WTC11 (cell line): Measurements from ENCODE around the gene WDPCP. TPM values are rescaled to one million over a fixed set of nuclear protein-coding genes. Genes with fewer than 3 reads are reported as not detected.

ENCODE experiments used
- ATAC-seq: fragments of 200-7000 bp; cut with Tn5 transposase; 2 replicates; pipeline ENCODE4 v1.10.0; 2021; ENCODE audit warnings: mild to moderate bottlenecking, moderate library complexity
- CTCF ChIA-PET: fragments of 300-600 bp; sonication (Branson Sonifier 250); formaldehyde crosslinking; loops from one replicate; lab custom pipeline; 2021; ENCODE audit warnings: antibody characterized with exemption; lab: Charles Lee
- POLR2A ChIA-PET: fragments of 350-600 bp; sonication (Branson Sonifier 250); formaldehyde crosslinking; loops from one replicate; lab custom pipeline; 2021; ENCODE audit warnings: antibody characterized with exemption; lab: Charles Lee
- DNase-seq: peaks from one replicate; pipeline ENCODE4 v3.0.0; 2021; ENCODE audit warnings: low spot score
- H3K27ac Mint-ChIP-seq: 2 replicates; pipeline ENCODE4 v1.8.0; 2021; ENCODE audit warnings: mixed read lengths
- H3K27me3 Mint-ChIP-seq: 2 replicates; pipeline ENCODE4 v1.8.0; 2021; ENCODE audit warnings: low read depth, mild to moderate bottlenecking, moderate library complexity, mixed read lengths
- H3K36me3 Mint-ChIP-seq: 2 replicates; pipeline ENCODE4 v1.8.0; 2021; ENCODE audit warnings: mixed read lengths
- H3K4me1 Mint-ChIP-seq: 2 replicates; pipeline ENCODE4 v1.8.0; 2022; ENCODE audit warnings: mixed read lengths
- H3K4me3 Mint-ChIP-seq: 2 replicates; pipeline ENCODE4 v1.8.0; 2021; ENCODE audit warnings: mild to moderate bottlenecking, moderate library complexity, mixed read lengths
- H3K9me3 Mint-ChIP-seq: 2 replicates; pipeline ENCODE4 v1.8.0; 2021; ENCODE audit warnings: mixed read lengths
- ATF6 ChIP-seq: sonication (generic); formaldehyde crosslinking; IDR thresholded peaks from 2 replicates; pipeline ENCODE4 v1.8.1; 2023; ENCODE audit warnings: mild to moderate bottlenecking, missing genetic modification reagents
- CDX4 ChIP-seq: fragments of 250-450 bp; sonication (Bioruptor Pico); IDR thresholded peaks from 2 replicates; pipeline ENCODE4 v1.9.0; 2021; ENCODE audit warnings: moderate library complexity, mild to moderate bottlenecking, inconsistent platforms, borderline replicate concordance
- FOXJ3 ChIP-seq: sonication (generic); formaldehyde crosslinking; IDR thresholded peaks from 2 replicates; pipeline ENCODE4 v1.9.0; 2021; ENCODE audit warnings: missing genetic modification reagents, mild to moderate bottlenecking, borderline replicate concordance
- IRF1 ChIP-seq: sonication (generic); formaldehyde crosslinking; IDR thresholded peaks from 2 replicates; pipeline ENCODE4 v1.8.0; 2023; ENCODE audit warnings: missing genetic modification reagents
- JAZF1 ChIP-seq: fragments of 250-450 bp; sonication (Bioruptor Pico); IDR thresholded peaks from 2 replicates; pipeline ENCODE4 v1.9.0; 2021; ENCODE audit warnings: moderate library complexity, mild to moderate bottlenecking, inconsistent platforms
- KAT7 ChIP-seq: sonication (generic); formaldehyde crosslinking; IDR thresholded peaks from 2 replicates; pipeline ENCODE4 v1.8.1; 2023; ENCODE audit warnings: missing genetic modification reagents, mild to moderate bottlenecking, borderline replicate concordance
- NR2C2 ChIP-seq: sonication (generic); formaldehyde crosslinking; IDR thresholded peaks from 2 replicates; pipeline ENCODE4 v1.8.0; 2022; ENCODE audit warnings: mild to moderate bottlenecking, missing genetic modification reagents
- NR3C1 ChIP-seq: sonication (generic); formaldehyde crosslinking; conservative IDR thresholded peaks from 2 replicates; pipeline ENCODE4 v1.8.1; 2023; ENCODE audit warnings: low read depth, mild to moderate bottlenecking, missing genetic modification reagents
- PREB ChIP-seq: sonication (generic); formaldehyde crosslinking; IDR thresholded peaks from 2 replicates; pipeline ENCODE4 v1.8.1; 2022; ENCODE audit warnings: mild to moderate bottlenecking, missing genetic modification reagents, moderate library complexity, borderline replicate concordance
- USF2 ChIP-seq: sonication (generic); formaldehyde crosslinking; IDR thresholded peaks from 2 replicates; pipeline ENCODE4 v1.8.1; 2023; ENCODE audit warnings: mild to moderate bottlenecking, missing genetic modification reagents, moderate library complexity
- ZBTB21 ChIP-seq: sonication (generic); formaldehyde crosslinking; IDR thresholded peaks from 2 replicates; pipeline ENCODE4 v1.8.1; 2023; ENCODE audit warnings: mild to moderate bottlenecking, missing genetic modification reagents, borderline replicate concordance
- ZMAT4 ChIP-seq: fragments of 250-450 bp; sonication (Bioruptor Pico); IDR thresholded peaks from 2 replicates; pipeline ENCODE4 v1.9.0; 2021; ENCODE audit warnings: mild to moderate bottlenecking
- ZNF121 ChIP-seq: sonication (generic); formaldehyde crosslinking; IDR thresholded peaks from 2 replicates; pipeline ENCODE4 v1.8.0; 2023; ENCODE audit warnings: missing genetic modification reagents
- ZNF416 ChIP-seq: fragments of 250-450 bp; sonication (Bioruptor Pico); IDR thresholded peaks from 2 replicates; pipeline ENCODE4 v1.9.0; 2021; ENCODE audit warnings: mild to moderate bottlenecking, inconsistent platforms
- ZNF425 ChIP-seq: fragments of 250-450 bp; sonication (Bioruptor Pico); conservative IDR thresholded peaks from 2 replicates; pipeline ENCODE4 v1.9.0; 2021; ENCODE audit warnings: mild to moderate bottlenecking
- ZNF532 ChIP-seq: fragments of 250-450 bp; sonication (Bioruptor Pico); IDR thresholded peaks from 2 replicates; pipeline ENCODE4 v1.9.0; 2021; ENCODE audit warnings: mild to moderate bottlenecking, borderline replicate concordance
- total RNA-seq: library from RNA; stranded (reverse); gene quantifications from 3 replicates; pipeline ENCODE4 v1.2.3, GENCODE V29; 2021

WDPCP gene
- total RNA-seq, 1 experiment from 2014 or later = 10.9 TPM

GRCh38 chr2:63225964-63226686 is 362.2 kb downstream of the WDPCP start (continued):
- TF ChIP-seq FOXJ3 (CRISPR knock-in tag) = no peak
- no peak for TF ChIP-seq ZBTB21 (CRISPR knock-in tag)
- no peak for TF ChIP-seq CDX4 (CRISPR knock-in tag)
- no peak for TF ChIP-seq ATF6 (CRISPR knock-in tag)
- TF ChIP-seq KAT7 = no peak
- TF ChIP-seq USF2 (CRISPR knock-in tag) = no peak
- TF ChIP-seq ZNF425 (CRISPR knock-in tag) = no peak
- TF ChIP-seq ZMAT4 (CRISPR knock-in tag) = no peak
- TF ChIP-seq ZNF416 (CRISPR knock-in tag) = no peak
- TF ChIP-seq IRF1 = no peak

- no peaks in the 10 kb centered on the region for H3K27me3 Mint-ChIP-seq
- H3K9me3 Mint-ChIP-seq = peaks cover 6% of the 10 kb centered on the region
- H3K36me3 Mint-ChIP-seq = no peaks in the 10 kb centered on the region
- DNase-seq (no peak), ATAC-seq (no peak)
- POLR2A ChIA-PET = no interaction called here
- TF ChIP-seq ZNF121 (CRISPR knock-in tag) = no peak
- no peak for TF ChIP-seq NR3C1
- CTCF ChIA-PET = no interaction called here
- no peak overlapping the region for H3K4me3 Mint-ChIP-seq
- no peak overlapping the region for H3K27ac Mint-ChIP-seq
- no peaks in the 10 kb centered on the region for H3K4me1 Mint-ChIP-seq
Observed at GRCh38 chr2:63218800-63219526, 369.3 kb downstream of the WDPCP start.

GRCh38 chr2:63195310-63195709 is 393.0 kb downstream of the WDPCP start:
- no peak overlapping the region for H3K4me3 Mint-ChIP-seq
- TF ChIP-seq JAZF1 (CRISPR knock-in tag) (no peak), PREB (CRISPR knock-in tag) (no peak), ZNF532 (no peak), NR2C2 (CRISPR knock-in tag) (no peak)

More at GRCh38 chr2:63195310-63195709, 393.0 kb downstream of the WDPCP start:
- H3K36me3 Mint-ChIP-seq = peaks cover 2% of the 10 kb centered on the region; the same call in 1 of the 2 replicates
- peaks cover 3% of the 10 kb centered on the region for H3K4me1 Mint-ChIP-seq
- CTCF ChIA-PET = no interaction called here
- H3K27me3 Mint-ChIP-seq = no peaks in the 10 kb centered on the region
- no peak for ATAC-seq
- no peak overlapping the region for H3K27ac Mint-ChIP-seq
- peaks cover 19% of the 10 kb centered on the region for H3K9me3 Mint-ChIP-seq
- no peak for DNase-seq
- POLR2A ChIA-PET = no interaction called here
